T47D (cell line): ENCODE data around the gene ROBO4.
A peak's percentile ranks its signal among the peaks of the same experiment; 100 is the strongest.

ENCODE experiments used
- DNase-seq, 2 experiments: peaks; one replicate each; pipeline versions ENCODE4 v3.0.0 to v3.0.0-alpha.2; 2011 to 2012; ENCODE audit warnings: low read depth in 1 of 2, low spot score in 1 of 2
- JUND ChIP-seq: IDR thresholded peaks from 2 replicates; pipeline ENCODE4 v1.6.1; 2012; ENCODE audit warnings: low read depth
- in situ Hi-C: cut with HindIII; loops from 2 replicates; pipeline ENCODE4 v1.10.0; 2016; ENCODE audit warnings: low sequenced_read_pairs, low pct_unique_long_range_greater_than_20kb

The ROBO4 gene

DNA sequence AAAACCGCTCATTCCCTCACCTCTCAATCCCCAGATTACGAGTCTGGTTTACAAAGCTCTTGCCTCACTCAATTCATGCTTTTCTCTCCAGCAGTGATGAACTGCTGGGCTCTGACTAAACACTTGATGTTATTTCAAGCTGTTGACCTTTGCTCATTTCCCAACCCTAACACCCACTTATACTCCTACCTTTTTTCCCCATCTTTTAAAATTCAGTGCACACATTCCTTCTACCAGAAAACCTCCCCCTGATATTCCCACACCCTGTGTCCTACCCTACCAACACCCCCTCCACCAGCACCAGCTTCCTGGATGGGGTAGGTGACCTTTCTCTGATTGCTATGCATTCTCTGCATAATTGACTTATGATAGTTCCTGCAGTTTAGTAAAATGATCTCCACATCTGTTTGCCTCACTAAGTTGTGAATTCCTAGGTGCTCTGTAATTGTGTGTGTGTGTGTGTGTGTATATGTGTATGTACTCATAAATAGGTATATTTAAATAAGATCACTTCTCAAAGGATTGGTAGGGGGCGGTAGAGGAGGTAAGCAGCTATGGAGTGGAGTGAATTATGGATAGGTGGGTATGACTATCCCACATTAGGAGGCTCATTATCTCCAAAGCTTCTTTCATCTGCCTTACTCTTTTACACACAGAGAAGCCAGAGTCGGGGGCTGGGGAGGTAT is 37.3 kb upstream of the ROBO4 start:
- no peak for DNase-seq
- TF ChIP-seq JUND, result no peak
- in situ Hi-C loops, result no loop called here

DNA sequence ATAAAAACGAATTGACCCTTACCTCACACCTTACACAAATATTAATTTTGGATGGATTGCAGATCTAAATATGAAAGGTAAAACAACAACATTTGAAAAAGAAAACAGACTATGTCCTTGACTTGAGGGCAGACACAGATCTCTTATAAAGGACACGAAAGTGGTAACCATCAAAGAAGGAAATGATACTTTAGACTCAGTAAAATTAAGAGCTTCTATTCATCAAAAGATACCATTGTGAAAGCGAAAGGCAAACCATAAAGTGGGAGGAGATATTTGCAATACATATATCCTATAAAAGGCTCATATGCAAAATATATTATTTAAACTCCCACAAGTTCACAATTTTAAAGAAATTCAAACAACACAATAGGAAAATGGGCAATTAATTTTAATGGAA is 33.1 kb upstream of the ROBO4 start:
- DNase-seq, result no peak
- TF ChIP-seq JUND, result no peak
- in situ Hi-C loops, result no loop called here

DNA sequence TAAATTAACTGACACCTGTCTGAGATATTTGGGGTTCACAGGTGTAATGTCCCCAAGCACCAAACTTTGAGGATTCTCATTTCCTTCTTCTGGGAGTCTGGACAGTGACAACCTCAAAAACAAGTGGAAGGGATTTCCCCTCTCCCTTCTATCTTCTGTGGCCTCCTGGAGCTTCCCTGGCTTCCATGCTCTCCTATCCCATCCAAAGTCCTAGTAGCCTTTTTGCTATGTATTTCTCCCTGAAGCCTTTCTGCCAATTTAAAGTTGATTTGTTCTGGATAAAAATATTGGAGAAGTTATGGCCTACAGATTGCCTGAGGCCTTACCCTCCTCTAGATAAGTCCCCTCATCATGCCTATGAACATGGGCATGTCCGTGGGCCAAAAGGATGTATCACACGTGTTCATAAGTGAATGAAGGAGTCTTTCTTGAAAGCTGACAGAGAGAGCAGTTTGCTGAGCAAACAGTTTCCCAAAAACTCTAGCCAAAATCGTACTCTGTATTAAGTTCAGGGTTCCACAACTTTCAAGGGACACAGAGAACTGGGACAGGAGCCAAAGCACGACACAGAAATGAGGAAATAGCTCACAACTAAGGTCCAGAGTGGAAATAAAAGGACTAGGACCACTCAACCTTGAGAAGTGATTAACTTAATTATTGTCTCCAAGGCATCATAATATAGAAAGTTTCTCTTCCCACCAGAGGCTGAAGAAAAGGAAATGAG is 31.4 kb upstream of the ROBO4 start:
- DNase-seq, result no peak
- in situ Hi-C loops, result no loop called here
- TF ChIP-seq JUND, result no peak

DNA sequence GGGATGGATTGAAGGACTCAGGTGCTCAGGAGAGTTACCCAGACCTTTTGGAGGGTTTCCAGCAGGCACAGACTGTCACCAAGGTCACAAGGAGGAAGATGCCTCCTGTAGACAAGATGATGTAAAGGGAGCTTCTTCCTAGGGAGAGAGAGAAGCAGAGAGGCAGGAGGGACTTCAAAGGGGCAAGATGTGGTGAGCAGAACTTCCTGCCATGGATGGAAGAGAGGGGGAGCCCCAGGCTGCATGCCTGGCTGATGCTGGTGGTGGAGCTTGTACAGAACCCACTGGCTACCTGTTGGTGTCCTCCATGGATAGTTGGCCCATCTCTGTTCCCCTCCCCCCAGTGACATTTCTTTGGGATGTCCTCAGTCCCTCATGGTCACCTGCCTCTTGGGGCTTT is 25.6 kb upstream of the ROBO4 start:
- no peak for TF ChIP-seq JUND
- no peak for DNase-seq
- in situ Hi-C loops, result no loop called here

DNA sequence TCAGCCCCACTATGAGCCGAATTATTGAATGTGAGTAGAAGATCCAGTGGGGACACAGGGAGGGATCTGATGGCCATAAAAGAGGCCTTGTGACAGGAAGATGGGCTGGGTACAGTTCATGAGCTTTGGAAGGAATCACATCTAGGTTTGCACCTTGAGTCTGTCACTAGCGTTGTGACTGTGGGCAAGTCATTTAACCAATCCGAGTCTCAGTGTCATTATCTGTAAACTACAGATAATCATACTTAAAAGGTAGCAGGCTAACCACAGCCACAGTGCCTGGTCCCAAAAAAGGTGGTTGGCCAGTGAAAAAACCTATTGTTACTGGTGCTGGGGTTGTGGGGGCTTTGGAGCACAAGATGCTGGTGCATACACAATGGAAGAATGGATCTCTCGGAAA is 25.2 kb upstream of the ROBO4 start:
- in situ Hi-C loops, result no loop called here
- no peak for DNase-seq
- no peak for TF ChIP-seq JUND

DNA sequence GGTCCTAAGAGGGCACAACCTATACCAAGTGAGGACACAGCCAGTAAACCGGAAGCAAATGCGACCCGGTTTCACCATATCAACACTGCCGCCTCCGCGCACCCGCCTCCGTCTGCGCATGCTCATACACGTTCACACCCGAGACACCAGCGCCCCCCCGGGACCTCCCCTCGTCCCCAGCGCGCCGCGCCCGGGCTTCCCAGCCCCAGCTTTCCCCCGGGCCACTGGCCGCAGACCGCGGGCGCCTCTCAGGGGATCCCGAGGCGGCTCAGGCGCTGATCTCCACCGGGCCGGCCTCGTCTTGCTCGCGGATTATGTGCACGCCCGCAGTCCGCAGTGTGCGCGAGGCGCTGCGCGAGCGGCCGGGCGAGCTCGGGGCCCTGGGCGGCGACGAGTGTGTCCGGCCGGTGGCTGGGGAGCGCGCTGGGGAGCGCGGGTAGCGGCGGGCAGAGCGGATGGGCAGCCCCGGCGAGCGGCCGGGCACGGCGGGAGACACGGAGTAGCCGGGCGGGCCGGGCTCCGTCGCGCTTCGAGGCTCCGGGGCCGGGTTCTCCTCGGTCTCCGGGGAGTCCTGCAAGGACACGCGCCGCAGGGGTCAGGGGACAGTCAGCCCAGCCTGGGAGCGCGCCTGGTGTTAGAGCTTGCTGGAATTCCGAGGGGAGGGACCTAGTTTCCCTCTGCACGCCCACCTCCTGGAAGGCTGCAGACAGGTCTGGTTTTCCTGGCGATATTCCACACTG is 23.4 kb upstream of the ROBO4 start:
- in situ Hi-C loops, result no loop called here
- no peak for TF ChIP-seq JUND
- no peak for DNase-seq

DNA sequence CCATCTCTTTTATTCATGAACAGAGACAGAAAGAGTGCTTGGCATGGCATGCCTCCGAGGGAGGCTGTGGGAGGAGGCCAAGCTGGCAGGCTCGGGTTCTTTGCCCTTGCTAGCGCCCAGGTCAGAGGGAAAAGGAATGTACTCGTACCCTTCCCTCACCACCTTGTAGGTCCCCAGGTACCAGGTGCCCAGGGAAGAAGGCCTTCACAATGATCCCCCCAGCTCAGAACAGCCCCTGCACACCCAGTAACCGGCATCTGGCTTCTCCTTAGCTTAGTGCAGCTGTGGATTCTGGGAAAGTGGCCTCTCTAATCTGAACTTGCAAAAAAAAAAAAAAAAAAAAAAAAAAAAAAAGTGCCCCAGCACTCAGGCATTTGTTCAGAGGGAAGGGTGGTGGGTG is 22.7 kb upstream of the ROBO4 start:
- no peak for DNase-seq
- no peak for TF ChIP-seq JUND
- in situ Hi-C loops, result no loop called here

DNA sequence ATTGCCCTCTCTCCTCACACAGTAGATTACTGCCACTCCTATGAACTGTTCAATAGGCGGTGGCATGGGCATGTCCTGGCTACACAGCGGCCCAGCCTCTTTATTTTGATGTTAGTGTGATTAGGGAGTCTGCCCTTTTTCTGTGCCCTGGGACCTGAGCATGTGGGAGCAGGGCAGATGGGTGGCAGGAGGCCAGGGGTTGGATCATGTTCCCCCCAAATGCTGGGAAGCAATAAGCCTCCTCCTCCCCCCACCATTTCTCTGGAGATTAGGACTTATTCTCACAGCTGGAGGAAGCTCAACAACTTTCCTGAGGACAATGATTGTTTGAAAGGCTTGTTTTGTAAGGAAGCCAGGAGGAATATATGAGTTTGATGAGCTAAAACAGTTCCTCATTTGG is 22.2 kb upstream of the ROBO4 start:
- no peak for DNase-seq
- no peak for TF ChIP-seq JUND
- in situ Hi-C loops, result no loop called here

DNA sequence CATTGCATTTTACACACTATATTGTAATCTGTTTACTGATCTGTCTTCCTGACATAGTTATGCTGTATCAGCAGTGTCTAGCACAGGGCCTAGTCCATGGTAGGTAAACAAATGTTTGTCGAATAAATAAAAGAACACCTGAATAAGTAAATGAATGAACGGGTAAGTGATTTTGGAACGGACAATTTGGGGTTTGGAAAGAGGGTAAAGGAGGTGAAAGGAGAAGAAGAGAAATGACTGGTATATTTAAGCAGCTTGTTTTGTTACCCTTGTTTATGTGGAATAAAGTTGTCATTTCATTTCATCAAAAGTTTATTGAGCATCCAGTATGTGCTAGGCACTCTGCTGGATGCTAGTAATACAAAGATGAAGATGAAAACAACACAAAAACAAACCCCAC is 21.3 kb upstream of the ROBO4 start, which contains the start of gene HEPN1:
TSS of gene HEPN1 (plus strand) at position 301 of the 400 bp plus-strand sequence.
- in situ Hi-C loops, result no loop called here
- DNase-seq, result no peak
- TF ChIP-seq JUND, result no peak

DNA sequence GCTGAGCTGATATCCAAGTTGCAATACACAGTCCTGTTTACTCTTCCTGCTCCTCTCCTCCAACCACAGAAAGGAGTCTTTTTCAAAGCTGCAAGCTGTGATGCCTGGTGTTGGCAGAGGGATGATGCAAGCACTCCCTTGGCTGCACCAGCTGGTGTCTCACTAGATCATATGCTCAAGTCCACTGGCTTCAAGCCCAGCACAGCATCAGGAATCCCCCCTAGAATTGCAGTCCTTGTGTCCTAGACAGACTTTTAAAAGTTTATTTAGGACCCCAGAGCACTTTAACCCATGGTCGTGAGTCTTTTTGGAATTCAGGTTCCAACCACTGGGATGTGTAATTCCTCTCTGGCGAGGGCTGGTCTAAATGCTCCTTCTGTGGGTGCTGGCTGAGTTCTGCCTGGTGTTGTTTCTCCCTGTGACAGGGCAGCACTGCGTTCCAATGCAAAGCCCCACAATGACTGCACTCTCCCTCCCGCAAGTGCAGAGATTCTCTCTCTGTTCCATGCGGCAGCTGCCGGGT is 19.5 kb upstream of the ROBO4 start:
- in situ Hi-C loops, result no loop called here
- TF ChIP-seq JUND, result no peak
- DNase-seq, result no peak

DNA sequence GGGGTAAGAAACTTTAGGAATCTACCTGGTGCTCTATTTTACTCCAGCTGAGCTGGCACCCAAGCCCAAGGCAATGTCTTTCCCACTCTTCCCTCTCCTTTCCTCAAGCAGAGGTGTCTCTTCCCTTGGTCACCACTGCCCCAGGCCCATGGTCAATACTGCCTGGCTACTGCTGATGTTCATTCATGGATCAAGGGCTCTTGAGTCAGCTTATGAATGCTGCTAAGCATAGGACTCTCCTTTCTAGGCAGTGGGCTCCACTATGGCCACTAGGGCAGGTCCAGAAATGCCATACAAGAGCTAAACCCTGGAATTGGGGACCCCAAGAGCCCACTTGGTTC is 18.7 kb upstream of the ROBO4 start:
- in situ Hi-C loops, result no loop called here
- DNase-seq, result no peak
- TF ChIP-seq JUND, result no peak

DNA sequence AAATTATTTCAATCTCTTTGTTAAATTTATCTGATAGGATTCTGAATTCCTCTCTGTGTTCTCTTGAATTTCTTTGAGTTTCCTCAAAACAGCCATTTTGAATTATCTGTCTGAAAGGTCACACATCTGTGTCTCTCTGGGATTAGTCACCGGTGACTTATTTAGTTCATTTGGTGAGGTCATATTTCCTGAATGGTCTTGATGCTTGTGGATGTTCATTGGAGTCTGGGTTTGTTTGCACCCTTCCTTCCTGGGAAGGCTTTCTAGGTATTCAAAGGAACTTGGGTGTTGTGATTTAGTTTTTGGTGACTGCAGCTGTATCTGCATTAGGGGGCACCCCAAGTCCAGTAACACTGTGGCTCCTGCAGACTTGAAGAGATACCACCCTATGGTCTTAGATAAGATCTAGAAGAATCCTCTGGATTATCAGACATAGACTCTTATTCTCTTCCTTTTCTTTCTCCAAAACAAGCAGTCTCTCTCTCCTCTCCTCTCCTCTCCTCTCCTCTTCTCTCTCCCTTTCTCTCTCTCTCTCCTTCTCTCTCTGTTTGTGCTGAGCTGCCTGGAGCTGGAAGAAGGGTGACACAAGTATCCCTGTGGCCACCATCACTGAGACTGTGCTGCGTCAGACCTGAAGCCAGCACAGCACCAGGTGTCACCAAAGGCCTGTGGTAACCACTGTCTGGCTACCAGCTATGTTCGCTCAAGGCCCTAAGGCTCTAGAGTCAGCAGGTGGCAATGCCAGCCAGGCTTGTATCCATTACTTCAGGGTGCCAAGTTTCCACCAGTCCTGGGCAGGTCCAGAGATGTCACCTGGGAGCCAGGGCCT is 18.1 kb upstream of the ROBO4 start:
- peak in 1 of 2 experiments; percentile 33 for DNase-seq
- no peak for TF ChIP-seq JUND
- in situ Hi-C loops, result no loop called here
